AG08396 (cell line): Measurements from ENCODE around the gene PLA2G5.
"Not testable (repeated sequence)": the region's sequence is repeated elsewhere in the genome, so short reads cannot be mapped to it uniquely, and the experiment has no call there.

ENCODE experiments used
- DNase-seq: peaks from one replicate; pipeline ENCODE4 v3.0.0; 2012; ENCODE audit warnings: low spot score, mixed read lengths

The PLA2G5 gene

DNA sequence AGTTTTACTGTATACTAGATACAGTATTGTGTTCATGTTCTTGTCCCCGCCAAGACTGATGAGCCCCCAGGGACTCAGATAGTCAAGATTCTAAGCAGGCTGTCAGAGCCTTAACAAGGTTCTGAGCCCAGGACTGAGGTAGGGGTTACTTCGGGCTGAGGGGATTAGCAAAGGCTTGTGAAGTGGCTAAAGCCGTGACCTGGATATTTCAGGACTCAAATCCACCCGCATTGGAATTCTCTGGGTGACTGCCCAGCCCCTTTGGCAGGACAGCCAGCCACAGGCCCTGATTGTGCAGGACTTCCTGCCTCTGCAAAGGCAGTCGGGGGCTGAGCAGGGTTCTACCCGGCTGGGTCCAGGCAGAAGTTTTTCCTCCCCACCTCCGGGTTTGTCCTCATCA is at the start of gene PLA2G5:
TSS of gene PLA2G5 (plus strand) at position 321 of the 400 bp plus-strand sequence. CDS start 14,637 bp downstream, outside the sequence.
- peak; percentile 52 for DNase-seq

DNA sequence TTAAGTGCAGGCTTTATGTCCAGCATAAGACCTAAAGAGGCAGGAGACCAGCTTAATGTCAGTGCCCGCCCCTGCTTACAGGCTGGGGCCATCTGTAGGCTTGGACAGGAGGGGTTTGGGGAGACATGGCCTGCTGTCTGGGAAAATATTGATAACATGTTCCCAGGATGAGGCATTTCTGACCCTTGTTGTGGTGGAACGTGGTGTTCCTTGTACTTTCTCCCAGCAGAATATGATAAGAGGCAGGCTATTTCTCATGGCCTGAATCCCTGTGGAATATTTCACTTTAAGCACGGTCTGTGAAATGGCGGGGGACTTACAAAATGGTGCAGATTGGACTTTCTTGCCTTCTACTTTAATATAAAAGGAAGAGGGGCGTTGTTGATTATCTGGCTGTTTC is 41.9 kb upstream of the PLA2G5 start:
- no peak for DNase-seq

GRCh38 chr1:20028726-20029125 is 41.3 kb upstream of the PLA2G5 start:
- DNase-seq = no peak

GRCh38 chr1:20029178-20029912 is 40.6 kb upstream of the PLA2G5 start:
- no peak for DNase-seq

DNA sequence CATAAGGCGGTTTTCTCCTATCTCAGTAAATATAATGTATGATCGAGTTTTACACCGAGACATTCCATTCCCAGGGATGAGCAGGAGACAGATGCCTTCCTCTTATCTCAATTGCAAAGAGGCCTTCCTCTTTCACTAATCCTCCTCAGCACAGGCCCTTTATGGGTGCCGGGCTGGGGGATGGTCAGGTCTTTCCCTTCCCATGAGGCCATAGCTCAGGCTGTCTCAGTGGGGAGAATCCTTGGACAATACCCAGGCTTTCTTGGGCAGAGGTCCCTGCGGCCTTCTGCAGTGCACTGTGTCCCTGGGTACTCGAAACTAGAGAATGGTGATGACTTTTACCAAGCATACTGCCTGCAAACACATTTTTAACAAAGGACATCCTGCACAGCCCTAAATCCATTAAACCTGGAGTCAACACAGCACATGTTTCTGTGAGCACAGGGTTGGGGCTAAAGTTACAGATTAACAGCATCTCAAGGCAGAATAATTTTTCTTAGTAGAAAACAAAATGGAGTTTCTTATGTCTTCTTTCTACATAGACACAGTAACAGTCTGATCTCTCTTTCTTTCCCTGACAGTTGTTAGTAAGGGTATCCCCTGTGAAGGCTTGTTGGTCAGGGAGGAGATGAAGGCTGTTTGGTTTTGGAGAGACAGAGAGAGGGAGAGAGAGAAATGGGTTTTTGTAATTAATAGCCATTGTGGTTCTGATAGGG is 39.4 kb upstream of the PLA2G5 start:
- not testable (repeated sequence) for DNase-seq

- no peak for DNase-seq
Observed at GRCh38 chr1:20031161-20031560, 38.8 kb upstream of the PLA2G5 start.

GRCh38 chr1:20031836-20032235 is 38.2 kb upstream of the PLA2G5 start:
- no peak for DNase-seq

GRCh38 chr1:20032425-20032824 is 37.6 kb upstream of the PLA2G5 start:
- no peak for DNase-seq

DNA sequence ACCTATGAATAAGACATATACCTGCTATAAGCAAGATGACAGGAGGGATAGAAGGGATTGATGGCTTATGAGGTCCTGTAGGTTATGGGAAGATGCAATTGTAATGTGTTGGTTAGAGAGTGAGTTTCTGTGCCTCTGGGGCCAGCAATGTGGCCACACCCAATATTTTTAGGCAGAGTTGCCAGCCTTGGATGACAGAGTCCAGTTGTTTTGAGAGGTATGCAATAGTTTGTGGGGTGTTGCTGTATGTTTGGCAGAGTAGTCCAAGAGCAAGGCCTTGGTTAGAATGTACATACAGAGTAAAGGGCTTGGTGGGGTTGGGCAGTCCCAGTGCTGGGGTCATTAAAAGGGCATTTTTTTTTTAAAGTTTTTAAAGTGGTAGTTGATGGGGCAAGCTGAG is 36.6 kb upstream of the PLA2G5 start:
- DNase-seq = no peak

DNA sequence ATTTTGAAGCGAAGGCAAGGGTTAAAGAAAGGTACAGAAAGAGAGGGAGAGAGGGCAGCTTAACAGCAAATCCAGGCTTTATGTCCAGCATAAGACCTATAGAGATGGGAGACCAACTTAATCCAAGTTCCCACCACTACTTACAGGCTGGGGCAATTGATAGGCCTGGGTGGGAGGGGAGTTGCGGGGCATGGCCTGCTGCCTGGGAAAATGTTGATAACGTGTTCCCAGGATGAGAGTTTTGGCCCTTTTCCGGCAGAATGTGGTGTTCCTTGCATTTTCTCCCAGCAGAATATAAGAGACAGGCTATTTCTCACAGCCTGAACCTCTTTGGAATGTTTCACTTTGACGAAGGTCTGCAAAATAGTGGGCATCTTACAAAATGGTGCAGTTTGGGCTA is 34.9 kb upstream of the PLA2G5 start:
- no peak for DNase-seq

DNA sequence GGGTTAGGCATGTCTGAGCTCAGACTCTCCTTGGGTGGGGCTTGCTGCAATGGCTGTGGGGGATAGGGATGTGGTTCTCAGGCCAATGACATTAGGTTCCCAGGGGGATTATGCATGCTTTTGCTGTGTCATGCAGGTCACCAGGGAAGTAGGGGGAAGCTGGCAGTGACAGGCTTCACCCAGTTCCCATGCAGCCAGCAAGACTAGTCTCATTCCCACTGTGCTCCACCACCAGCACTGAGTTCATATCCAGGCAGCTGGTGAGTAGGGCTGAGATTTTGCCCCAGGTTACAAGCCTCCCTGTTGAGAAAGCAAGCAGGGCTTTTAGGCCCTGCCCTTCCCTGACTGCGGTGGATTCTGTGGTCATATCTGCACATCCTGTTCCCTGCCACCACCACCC is 32.1 kb upstream of the PLA2G5 start:
- no peak for DNase-seq

DNA sequence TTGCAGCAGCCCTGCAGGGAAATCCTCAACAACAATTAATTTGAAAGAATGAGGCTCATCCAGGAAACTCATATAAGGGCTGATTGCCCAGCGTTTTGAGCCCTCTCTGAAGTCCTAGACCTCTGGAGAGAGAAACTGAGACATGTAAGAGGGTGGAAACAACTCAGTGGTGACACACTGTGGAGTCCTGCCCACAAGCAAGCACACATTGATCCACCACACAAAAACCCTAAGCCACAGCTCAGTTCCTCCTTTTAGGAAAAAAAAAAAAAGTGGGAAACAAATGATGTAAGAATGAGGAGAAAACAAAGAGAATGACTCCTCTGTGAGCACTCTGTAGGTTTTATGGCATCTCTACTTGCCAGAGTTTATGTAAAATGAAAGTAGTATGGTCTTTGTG is 22.9 kb upstream of the PLA2G5 start:
- no peak for DNase-seq

DNA sequence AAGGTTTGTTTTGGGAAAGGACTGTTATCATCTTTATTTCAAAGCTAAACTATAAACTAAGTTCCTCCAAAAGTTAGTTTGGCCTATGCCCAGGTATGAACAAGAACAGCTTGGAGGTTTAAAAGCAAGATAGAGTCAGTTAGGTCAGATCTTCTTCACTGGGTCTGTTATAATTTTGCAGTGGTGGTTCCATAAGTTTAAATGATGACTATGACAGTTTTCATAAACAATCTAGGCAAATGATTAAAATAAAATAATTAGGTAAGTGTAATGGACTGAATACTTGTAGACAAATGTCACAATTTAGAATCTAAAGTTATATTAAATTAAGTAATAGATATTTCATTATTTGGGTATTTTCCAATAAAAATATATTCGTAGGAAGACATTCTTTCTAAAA is 21.4 kb upstream of the PLA2G5 start:
- DNase-seq = no peak

GRCh38 chr1:20049056-20049798 is 20.8 kb upstream of the PLA2G5 start:
- DNase-seq = not testable (repeated sequence)

DNA sequence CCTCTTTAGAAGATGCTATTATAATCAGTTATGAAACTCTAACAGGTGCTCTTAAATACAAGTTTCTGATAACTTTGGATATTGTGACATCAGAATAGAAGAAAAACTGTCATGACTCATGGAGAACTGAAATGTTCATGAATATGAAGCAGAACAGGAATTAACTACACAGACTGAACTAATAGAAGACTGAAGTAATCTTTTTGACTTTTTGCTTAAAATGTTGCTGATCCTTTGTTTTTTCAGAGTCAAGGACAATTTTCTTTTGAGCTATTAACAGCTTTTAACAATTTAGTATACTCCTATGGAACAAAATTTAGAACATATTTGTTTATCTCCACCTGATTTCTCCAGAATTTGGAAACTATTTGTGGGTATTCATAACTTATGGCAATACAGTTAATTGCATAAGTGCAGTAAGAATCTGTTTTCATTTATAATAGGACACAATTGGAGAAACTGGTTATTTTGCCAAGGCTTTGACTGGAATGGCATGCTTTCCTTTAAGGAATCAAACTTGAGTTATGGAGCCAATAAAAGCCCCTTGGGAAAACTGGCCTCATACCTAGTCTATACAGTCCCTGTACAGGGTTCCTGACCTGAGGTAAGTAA is 18.7 kb upstream of the PLA2G5 start:
- no peak for DNase-seq

DNA sequence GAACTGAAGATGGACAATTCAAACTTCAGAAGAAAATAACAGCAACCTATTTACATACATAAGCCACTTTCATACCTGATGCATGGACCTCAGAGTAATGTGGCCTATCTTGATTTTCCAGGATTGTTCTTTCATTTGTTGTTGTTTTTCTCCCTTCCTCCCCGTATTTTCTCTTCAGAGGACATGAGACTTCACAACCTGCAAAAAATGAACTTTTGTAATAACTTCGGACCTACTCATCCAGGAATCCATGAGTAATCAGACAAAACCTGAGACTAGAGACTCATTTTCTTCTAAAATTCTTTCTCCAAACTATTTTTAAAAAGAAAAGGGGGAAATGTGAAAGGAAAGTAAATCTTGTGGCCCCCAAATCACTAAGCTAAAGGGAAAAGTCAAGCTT is 17.6 kb upstream of the PLA2G5 start:
- no peak for DNase-seq

- DNase-seq = no peak
Observed at GRCh38 chr1:20057886-20058420, 12.0 kb upstream of the PLA2G5 start.

GRCh38 chr1:20058531-20058930 is 11.5 kb upstream of the PLA2G5 start:
- DNase-seq = peak; percentile 44

GRCh38 chr1:20059847-20060246 is 10.1 kb upstream of the PLA2G5 start:
- DNase-seq = no peak

- not testable (repeated sequence) for DNase-seq
Observed at GRCh38 chr1:20060791-20061190, 9.2 kb upstream of the PLA2G5 start.

DNA sequence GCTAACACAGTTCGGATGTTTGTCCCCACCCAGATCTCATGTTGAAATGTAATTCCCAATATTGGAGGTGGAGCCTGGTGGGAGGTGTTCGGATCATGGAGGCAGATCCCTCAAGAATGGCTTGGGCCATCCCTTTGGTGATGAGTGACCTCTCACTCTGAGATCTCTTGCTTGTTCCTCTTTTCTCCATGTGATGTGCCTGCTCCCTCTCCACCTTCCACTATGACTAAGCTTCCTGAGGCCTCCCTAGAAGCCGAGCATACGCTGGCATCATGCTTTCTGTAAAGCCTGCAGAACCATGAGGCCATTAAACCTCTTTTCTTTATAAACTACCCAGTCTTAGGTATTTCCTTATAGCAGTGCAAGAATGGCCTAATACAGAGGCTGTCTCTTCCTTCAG is 8.1 kb upstream of the PLA2G5 start:
- DNase-seq = no peak

GRCh38 chr1:20063861-20064292 is 6.1 kb upstream of the PLA2G5 start:
- DNase-seq = peak; percentile 62
